Smooth muscle cell of the brain vasculature (primary cell): ENCODE measurements around the gene INPP5A.

Experiments
- DNase-seq: peaks from one replicate; pipeline ENCODE4 v3.0.0-alpha.2; 2012; ENCODE audit warnings: low read depth, low spot score

INPP5A gene

DNA sequence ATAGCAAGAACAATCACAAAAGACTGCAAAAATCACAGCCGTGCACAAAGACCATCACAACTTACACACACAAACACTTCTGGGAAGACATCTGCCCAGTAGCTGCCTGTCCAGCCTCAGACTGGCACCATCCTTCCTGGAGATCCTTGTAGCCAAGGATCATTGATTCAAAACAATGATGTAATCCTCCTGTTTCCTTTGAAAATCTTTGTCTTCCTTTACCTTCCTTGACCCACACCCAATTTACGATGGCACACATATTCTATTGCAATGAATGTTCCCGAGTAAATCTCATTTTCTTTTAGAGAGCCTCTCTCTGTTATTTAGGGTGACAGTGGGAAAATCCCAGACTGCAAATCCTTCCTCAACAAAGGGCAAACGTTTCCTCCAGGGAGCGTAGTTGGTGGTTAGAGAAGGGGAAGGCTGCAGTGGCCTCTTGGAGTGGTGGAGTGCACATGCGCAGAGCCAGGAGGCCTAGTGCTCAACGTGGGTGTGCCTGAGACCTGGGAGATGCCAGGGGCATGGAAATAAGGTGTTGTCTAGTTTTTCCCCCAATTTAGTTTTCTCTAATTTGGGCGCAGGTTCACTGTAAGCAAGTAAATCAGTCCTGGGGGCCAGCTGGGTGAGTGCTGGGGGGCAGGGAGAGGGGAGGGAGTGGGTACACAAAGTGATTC is 3.1 kb upstream of the INPP5A start:
- no peak for DNase-seq

DNA sequence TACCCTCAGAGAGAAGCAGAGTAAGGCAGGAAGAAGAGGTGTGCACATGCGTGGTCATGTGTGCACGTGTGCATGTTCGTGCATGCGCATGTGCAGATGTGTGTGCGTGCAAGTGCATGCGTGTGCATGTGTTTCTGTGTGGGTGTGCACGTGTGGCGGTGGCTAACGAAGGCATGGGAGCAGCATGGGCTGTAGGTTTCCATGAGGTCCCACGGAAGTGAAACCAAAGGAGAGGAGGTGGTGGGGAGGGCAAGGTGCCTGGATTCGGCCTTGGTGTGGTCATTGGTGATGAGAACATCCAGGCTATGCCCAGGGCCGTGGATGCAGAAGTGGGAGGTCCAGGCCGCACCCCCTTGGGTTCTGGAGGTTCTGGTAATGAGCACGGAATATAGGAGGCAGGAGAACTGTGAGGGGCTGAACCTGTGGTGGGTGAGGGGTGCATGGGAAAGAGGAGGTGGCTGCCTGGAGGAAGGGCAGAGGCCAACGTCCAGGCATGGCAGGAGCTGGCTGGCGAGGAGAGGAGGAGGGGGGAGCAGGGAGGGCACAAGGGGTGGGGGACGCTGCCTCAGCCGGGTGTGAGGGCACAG is 2.4 kb upstream of the INPP5A start:
- DNase-seq = no peak

DNA sequence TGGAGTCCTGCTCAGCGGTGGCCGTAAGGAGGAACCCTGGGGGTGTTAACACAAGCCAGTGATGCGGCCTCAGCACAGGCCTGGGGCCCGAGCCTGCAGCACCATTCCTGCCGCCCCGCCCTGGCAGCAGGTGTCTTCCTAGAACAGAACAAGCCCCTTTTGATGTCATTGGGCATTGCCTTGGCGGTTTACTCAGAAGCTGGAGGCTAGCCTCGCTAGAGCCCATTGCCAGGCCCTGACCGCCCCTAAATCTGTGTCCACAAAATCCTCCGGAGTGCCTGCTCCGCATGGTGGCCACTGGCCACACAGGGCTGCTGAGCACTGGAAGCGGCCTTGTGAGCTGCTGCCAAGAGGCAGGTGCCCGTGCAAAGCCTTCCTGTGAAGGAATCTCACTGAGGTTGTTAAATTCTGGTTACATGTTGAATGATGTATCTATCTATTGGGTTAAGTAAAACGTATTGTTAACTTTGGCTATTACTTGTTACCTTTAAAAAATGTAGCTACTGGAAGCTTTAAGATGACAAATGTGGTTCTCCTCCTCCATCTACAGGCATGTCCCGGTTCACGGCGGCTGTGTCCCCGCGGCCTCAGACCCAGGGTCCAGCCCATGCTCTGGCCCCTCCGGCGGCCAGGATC is 1.2 kb upstream of the INPP5A start:
- no peak for DNase-seq

DNA sequence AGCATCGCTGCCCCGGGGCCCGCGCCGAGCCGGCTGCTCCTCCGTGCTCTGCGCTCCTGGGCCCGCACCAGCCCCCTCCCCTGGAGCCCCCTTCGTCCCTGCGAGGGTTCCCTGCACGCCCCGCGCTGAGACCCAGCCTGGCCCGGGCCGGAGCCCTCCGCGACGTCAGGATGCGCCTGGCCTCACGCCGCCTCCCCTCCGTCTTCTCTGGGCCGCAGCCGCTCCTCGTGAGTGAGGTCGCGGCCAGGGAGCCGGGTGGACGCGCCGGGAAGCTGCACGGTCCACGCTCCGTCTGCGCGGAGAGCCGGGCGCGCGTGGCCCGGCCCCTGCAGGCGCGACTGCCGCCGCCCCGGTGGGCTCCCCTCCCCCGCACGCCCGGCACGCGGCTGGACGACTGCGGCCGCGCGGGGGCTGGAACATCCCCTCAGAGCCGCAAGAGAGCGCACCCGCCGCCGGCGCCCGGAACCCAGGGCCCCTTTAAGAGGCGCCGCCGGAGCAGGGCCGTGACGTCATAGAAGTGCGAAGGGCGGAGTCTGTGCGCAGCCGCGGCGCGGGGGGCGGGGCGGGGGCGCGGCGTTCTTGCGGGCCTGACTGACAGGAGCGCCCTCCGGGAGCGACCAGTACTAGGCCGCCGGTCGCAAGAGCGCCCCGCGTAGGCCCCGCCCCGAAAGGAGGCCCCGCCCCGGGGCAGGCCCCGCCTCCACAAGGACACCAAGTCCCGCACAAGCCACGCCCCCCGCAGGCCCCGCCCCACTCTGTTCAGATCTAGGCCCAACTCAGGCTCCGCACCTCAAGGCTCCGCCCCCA is 507 bp upstream of the INPP5A start:
- peak; percentile 98 for DNase-seq

DNA sequence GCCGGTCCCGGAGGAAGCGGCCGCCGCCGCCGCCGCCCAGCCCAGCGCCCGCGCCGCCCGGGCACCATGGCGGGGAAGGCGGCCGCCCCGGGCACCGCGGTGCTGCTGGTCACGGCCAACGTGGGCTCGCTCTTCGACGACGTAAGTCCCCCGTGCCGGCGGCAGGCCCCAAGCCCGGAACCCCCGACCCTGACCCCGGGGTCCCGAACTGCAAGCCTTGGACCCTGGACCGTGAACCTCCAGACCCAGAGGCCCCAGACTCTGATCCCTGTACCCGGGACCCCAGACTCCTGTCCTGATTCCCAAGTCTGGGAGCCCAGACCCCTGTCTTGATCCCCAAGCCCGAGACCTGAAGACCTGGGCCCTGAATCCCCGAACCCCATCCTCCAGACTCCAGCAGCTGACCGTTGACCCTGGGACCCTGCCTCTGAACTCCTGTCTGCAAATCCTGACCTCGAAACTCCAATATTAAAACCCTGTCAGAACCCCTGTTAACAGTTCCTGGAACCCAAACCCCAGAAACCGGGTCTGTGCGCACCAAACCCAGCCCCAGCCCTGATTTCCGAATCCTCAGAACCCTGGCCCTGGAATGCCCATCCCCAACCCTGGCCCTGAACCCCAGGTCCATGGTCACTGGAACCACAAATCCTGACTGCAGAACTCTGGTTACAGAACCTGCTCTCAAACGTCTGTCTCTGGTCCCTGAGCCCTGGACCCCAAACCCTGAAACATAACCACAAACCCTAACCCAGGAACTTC is 623 bp downstream of the INPP5A start:
- no peak for DNase-seq

DNA sequence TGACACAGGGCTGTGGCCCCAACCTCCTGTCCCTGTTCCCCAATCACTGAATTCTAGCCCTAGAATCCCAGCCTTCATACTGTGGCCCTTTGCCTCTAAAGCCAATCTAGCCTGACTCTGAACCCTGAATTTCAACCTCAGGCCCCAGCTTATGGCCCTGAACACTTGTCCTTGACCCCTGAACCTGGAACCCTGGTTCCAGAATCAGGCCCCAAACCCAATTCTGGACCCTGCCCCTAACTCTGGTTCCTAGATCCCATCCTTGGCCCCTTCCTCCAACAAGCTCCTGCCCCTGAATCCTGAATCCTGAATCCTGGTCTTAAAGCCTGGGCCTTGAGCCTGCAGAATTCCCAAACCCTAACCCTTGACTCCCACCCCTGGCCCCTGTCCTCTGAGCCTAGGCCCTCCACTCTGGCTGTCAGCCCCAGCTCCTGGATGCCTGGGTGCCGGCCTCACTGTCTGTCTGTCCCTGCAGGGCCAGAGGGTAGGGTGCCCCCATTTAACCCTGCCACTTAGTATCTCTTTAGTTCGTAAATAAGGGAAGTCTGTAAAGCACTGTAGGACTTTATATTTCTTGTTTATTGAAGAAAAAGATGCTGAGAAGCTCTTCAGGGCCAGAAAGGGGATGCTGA is 1.3 kb downstream of the INPP5A start:
- DNase-seq = no peak

DNA sequence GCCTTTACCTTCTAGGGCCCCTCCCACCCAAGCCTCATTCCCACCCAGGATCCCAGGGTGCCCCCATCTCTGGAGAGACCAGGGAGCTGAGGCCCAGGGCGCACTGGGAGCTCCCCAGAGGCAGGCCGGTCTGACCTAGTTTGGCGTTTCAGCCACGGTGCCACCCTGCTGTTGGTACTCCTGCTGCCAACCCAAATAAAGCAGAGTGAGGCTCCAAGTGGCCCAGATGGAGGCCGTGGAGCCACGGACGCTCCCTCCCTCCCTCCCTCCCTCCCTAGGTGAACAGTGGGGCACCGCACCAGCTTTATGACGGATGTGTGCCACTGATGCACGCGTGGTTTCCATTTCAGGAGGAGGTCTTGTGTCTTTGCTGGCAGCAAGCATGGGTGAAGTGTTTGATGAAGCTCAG is 1.8 kb downstream of the INPP5A start:
- DNase-seq = no peak

DNA sequence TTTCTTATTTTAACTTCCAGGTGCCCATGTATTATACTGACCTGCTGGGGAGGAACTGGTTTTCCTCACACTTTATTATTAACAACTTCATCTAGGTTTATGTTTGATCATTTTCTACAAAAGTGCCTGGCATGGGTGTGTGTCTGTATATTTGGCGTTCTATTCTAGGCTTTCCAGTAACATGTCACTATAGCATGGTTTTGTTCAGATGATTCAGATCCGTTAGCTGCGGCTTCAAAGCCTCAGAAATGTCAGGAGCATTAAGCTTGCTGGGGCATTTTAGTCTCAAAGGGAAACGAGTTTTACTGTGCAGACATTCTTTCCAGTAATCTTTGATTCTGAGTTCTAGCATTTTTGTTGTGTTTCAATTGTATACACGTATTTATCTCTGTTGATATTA is 2.3 kb downstream of the INPP5A start:
- no peak for DNase-seq

DNA sequence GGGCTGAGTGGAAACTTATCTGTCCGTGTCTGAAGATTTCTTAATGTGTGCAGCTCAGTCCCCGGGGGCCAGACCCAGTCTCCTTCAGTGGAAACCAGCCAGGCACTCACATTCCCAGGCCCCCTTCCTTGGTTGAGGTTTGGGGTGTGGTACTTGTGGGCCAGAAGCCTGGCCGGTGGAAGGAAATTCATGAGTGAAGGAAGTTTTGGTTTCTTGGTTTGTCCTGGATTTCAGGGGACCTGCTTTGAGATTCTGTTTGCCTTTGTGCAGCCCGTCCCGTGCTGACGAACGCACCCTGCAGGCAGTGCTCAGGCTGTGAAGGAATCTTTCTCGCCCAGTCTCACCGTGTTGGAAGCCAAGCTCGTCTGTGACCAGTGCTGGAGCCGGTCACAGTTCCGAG is 2.9 kb downstream of the INPP5A start:
- DNase-seq = no peak

DNA sequence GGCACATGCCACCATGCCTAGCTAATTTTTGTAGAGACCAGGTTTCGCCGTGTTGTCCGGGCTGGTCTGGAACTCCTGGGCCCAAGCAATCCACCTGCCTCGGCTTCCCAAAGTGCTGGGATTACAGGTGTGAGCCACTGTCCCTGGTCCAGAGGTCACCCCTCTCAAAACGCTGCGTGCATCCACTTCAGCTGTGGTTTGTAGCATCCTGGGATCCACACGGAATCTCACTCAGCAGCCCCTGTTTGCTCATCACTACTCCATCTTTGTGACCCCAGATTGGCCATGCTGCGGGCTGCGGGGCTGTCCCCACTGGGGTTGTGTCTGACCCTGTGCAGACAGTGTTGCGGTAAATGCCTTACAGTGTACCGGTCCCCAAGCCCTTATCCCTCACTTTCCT is 3.5 kb downstream of the INPP5A start:
- DNase-seq = no peak

DNA sequence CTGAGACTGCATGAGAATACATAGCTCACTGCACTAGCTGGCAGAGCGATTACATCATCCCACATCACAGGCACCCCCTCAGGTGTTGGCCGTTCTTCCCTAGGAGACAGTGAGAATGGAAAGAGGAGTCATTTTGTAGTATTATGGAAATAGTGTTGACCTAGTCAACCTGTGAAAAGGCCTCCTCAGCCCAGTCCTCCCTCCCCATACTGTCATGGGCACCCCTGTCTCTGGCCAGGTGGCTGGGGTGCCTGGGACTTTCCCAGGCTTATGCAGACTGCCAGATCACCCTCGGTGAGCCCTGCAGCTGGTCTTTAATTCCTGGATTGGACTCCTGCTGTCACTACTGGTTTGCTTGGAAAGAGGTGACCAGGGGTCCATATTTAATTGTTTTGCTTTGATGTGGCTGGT is 4.0 kb downstream of the INPP5A start:
- DNase-seq = no peak

DNA sequence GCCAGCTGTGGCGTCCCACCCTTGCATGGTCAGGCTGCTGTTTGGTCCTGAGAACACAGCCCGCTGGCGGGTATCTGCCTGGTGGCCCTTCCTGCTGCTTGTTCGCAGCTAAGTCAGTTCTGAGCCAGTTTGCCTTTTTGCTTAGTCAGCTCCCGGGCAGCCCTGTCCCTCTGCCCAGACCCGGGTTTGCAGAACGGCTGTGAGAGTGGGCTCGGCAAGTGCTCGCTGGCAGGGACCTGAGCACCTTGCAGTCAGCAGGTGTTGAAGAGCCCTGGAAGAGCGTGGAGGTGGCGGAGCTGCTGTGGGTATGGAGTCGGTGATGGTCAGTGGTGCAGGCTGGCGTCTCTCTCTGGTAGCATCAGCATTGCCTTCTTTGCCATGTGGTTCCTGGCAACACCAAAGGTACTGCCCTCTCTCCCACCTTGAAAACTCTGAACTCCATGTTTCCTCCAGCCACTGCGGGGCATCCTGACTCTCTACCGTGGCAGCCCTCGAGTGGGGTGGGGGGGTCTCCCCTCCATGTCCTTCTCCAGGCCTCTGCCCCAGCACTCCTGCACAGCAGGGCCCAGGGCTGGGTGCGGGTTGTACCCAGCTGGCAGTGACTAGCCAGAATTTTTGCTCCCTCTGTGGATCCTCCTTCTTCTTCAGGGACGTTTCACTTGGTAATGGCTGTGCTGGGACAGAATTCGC is 4.6 kb downstream of the INPP5A start:
- no peak for DNase-seq

DNA sequence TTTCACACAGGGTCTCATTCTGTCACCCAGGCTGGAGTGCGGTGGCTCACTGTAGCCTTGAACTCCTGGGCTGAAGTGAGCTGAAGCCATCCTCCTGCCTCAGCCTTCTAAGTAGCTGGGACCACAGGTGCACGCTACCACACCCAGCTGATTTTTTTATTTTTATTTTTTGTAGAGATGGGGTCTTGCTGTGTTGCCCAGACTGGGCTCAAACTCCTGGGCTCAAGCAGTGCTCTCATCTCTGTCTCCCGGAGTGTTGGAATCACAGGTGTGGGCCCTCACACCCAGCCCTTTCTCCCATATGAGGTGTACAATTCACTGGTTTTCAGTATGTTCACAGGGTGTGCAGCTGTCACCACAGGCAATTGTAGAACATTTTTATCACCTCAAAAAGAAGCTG is 5.2 kb downstream of the INPP5A start:
- DNase-seq = no peak

DNA sequence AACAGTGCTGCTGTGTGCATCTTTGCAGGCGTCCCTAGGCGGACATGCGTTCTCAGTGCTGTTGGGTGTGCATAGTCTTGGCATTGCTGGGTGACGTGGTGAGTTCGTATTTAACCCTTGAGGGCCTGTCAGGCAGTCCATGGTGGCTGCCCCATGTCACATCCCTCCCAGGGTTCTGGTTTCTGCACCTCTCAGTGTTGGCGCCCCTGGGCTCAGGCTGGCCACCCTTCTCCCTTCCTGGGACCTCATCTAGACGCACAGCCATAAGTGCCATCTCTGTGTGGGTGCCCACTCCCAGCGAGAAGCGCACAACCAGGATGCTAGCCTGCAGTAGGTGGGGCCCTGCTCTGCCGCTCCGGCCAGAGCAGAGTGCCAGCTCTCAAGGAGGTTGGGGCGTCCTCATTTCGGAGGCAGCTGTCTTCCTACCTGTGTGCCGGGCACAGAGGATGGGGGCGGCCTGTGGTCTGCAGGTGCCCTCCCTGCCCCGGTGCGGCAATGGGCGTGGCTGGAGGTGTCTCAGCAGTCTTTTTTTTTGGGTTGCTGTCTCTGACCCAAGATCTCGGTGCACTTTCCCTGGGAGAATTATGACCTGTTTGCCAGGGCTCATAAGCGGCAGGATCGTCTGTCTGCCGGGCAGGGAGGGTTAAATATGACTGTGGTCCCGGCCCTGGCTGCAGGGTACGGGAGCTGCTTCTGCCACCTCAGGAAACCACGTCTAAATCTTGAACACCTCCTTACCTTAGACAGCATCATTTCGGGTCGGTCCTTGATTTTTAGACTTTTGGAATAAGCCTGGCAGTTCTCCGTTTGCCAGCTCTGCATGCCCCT is 6.5 kb downstream of the INPP5A start:
- no peak for DNase-seq

DNA sequence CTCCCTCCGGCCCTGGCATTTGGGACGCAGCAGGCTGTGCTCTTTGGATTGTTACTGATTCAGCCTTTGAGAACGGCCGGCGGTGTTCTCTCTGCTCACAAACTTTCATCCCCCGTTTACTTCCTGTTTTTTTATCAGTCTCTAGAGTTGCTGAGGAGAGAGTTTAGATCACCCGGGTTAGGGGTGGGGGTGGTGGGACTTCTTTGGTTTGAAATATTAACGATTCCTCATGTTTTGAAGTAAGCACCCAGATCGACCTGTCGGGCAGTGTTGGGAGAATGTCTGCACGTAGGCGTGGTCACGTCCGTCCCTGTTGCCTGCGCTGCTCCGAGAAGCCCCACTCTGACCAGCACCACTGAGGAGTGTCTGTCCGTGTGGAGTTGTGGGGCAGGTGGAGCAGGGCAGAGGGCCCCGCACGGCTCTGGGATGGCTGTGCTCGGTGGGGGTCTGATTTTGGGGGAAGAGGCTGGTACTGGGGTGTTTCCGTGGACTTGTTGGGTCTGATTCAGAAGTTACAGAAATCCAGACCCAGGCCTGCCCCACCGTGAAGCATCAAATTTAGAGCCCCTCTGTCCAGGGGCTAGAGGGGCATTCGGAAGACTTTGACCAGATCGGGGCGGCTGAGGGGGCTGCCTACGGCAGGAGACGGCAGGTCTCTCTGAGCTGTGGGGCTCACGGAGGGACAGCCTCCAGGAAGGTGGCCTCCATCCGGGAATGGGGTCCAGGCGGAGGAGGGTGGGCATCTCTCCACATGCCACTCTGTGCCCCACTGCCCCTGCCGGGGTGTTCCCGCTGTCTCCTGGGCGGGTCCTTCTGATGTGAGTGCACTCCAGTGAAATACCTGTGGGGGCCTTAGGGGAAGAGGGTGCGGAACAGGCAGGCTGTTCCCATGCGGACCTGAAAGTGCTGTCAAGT is 7.4 kb downstream of the INPP5A start:
- no peak for DNase-seq

DNA sequence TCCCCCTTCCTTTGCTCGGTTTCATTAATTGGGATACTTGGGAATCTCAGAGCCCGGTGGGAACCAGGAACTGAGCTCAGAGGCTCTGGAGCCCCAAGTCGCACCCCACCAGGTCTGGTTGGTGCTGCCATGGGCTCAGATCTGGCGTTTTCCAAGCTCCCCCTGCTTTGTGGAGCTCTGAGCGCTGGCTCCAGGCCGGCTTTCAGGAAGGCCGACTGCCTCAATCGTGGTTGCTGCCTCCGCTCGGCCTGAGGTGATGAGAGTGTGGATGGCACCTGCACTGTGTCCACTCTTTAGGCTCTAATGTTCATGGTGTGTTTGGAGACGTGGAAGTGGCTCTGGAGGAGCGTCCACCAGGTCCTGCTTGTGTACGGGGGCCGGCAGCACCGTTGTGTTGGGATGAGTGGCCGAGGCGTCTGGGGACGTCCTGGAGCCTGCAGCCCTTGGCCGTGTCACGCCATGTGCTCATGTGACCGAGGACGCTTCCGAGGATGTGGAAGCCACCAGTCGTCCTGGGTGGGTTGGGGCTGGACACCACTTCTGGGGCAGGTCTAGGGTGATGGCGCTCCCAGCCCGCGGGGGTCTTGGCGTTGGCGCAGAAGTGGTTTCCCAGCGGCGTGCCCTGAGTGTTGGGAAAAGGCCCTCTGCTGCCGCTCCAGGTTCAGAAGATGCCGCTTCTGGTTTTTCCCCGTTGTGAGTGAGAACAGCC is 8.2 kb downstream of the INPP5A start:
- no peak for DNase-seq

DNA sequence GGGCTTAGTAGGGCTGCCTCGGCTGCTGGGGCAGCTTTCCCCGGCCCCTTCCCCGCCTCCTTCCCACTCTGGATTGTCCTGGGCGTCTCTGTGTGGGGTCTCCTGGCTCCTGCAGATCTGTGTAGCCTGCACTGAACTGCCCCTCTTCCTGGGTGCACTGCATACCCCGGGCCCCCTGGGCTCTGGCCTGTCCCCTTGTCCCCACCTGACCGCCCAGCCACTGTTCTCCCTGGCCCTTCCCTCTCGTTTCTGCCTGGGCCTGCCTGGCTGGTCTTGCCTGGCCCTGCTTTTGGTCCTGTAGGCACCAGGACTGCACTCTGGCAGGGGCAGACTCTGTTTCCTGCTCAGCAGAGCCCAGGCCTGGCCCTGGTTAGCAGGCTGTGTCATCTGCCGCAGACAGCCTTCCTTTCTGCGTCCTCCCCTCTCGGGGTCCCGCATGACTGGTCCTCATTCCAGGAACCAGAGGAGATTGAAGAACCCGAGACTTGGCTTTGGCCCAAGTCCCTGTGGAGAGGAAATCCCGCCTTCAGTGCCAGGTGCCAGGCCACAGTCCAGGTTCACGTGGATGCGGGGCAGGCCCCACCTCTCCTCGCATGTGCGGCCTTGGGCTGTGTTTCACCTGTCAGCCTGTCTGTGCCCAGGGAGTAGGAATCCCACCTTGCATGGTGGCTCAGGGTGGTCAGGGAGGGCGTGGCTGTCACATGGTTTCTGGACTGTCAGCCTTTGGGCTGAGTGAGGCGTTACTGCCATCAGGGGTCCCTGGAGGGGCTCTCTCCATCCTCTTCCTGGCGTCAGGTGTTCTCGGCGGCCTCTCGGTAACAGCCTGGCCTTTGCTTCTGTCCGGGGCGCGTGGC is 9.2 kb downstream of the INPP5A start:
- no peak for DNase-seq
